Spleen (tissue), 11 donors: ENCODE results near the gene NETO1. TPM values are rescaled to one million over a fixed set of nuclear protein-coding genes. Genes with fewer than 3 reads are reported as not detected.

Experiments
- DNase-seq: peaks from one replicate; pipeline ENCODE4 v3.0.0-alpha.2; 2020
- H3K27ac ChIP-seq, 8 donors: fragments of 200-600 bp; sonication (generic) in 7 of 8; 1 replicate in 4 of 8; 2 replicates in 4 of 8; pipeline versions ENCODE4 v1.5.0 to v1.8.0; 2016 to 2021; ENCODE audit warnings: inconsistent platforms in 4 of 8, mild to moderate bottlenecking in 4 of 8, moderate library complexity in 1 of 8
- H3K27me3 ChIP-seq, 7 donors: fragments of 200-600 bp; sonication (generic) in 6 of 7; replicated peaks in 1 of 7; 1 replicate in 4 of 7; 2 replicates in 3 of 7; pipeline versions ENCODE4 v1.5.0 to v1.8.0; 2016 to 2021; ENCODE audit warnings: inconsistent platforms in 3 of 7, mild to moderate bottlenecking in 1 of 7
- H3K36me3 ChIP-seq, 6 donors: fragments of 200-600 bp; sonication (generic) in 5 of 6; 1 replicate in 4 of 6; 2 replicates in 2 of 6; pipeline versions ENCODE4 v1.5.0 to v1.8.0; 2016 to 2021; ENCODE audit warnings: inconsistent platforms in 2 of 6
- H3K4me1 ChIP-seq, 6 donors: fragments of 200-600 bp; sonication (generic) in 5 of 6; 1 replicate in 3 of 6; 2 replicates in 3 of 6; pipeline versions ENCODE4 v1.5.0 to v1.8.0; 2016 to 2021; ENCODE audit warnings: inconsistent platforms in 3 of 6
- H3K4me3 ChIP-seq, 8 donors: fragments of 200-600 bp; sonication (generic) in 7 of 8; 1 replicate in 4 of 8; 2 replicates in 4 of 8; pipeline versions ENCODE4 v1.5.0 to v1.8.0; 2016 to 2021; ENCODE audit warnings: inconsistent platforms in 4 of 8, mild to moderate bottlenecking in 4 of 8, moderate library complexity in 2 of 8
- H3K9me3 ChIP-seq, 8 donors: fragments of 200-600 bp; sonication (generic) in 7 of 8; 1 replicate in 4 of 8; 2 replicates in 4 of 8; pipeline versions ENCODE4 v1.5.0 to v1.8.0; 2016 to 2021; ENCODE audit warnings: inconsistent platforms in 4 of 8
- CTCF ChIP-seq, 11 experiments: fragments of 200-600 bp in 7 of 11; fragments of 450-650 bp in 4 of 11; sonication (generic) in 4 of 11; IDR thresholded peaks in 8 of 11; conservative IDR thresholded peaks in 3 of 11; 1 replicate in 7 of 11; 2 replicates in 4 of 11; pipeline versions ENCODE4 v1.4.0 to v1.8.0; 2016 to 2021; ENCODE audit warnings: antibody characterized with exemption in 11 of 11, inconsistent platforms in 4 of 11, mild to moderate bottlenecking in 1 of 11
- POLR2A ChIP-seq, 3 donors: fragments of 450-650 bp; IDR thresholded peaks; one replicate each; pipeline ENCODE4 v1.5.1; 2017; ENCODE audit warnings: antibody characterized with exemption in 3 of 3, mild to moderate bottlenecking in 1 of 3
- POLR2AphosphoS5 ChIP-seq, 3 donors: sonication (generic); formaldehyde crosslinking; IDR thresholded peaks; one replicate each; pipeline ENCODE4 v1.5.1; 2017; ENCODE audit warnings: antibody characterized with exemption in 3 of 3
- WGBS, 5 donors: extraction: QIAGEN DNeasy Blood & Tissue Kit in 3 of 5; methylation state at CpG; one replicate each; pipeline versions ENCODE4 v1.1.5 to v1.1.7; 2013 to 2018; 5-methylcytosine and 5-hydroxymethylcytosine counted together
- intact Hi-C: fragments of 100-400 bp; cut with DNase I; formaldehyde crosslinking; loops from one replicate; pipeline ENCODE4 v1.15.0; 2023; ENCODE audit warnings: low total_unique reads
- polyA plus RNA-seq, 3 donors: library from polyadenylated mRNA; stranded (reverse); fragments of 200-250 nt; gene quantifications; one replicate each; pipeline ENCODE4 v1.2.1, GENCODE V29; 2013
- total RNA-seq, 7 donors: library from RNA; depleted of rRNA in 3 of 7; stranded (reverse); fragments of >200 nt in 3 of 7; fragmentation: NEBNext Ultra II Directional in 4 of 7; extraction: Animal tissue kit (Norgen Biotek cat#: 25700) in 4 of 7; gene quantifications; one replicate each; pipeline versions ENCODE4 v1.1.0 to v1.2.1, GENCODE V29; 2016 to 2021
- donor health status: healthy with polysubstance abuse.
- donor health status: DM: no; HTN: no; CAD: no; lungs with moderate emphysema.
- donor health status: DM: no; HTN: no; CAD: no.
- donor health status: Bipolar disorder and iron deficiency.
- donor health status: healthy.
- donor health status: DM: no; HTN: no; CAD: no.
- donor health status: DM: yes; HTN: yes; CAD: no.

The NETO1 gene
- total and polyA plus RNA-seq, 10 donors, result 6.2 to 17.1 (median 11.8) TPM

DNA sequence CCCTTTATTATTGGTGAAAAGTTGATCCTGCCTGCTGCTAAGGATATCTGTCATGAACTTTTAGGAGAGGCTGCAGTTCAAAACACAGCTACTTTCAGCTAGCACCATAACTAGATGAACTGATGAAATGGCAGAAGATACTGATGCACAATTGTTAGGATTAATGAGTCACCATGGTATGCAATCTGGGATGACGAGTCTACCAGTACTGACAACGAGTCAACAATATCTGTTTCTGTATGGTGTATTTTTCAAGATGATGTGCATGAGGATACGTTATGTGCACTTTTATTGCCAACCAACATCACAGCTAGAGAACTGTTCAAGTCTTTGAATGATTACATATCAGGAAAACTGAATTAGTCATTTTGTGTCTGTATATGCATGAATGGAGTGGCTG lies 68.7 kb downstream of the NETO1 start:
- Histone ChIP-seq H3K4me1 (no peaks in the 10 kb centered on the region), H3K27ac (no peak overlapping the region), H3K9me3 (no peaks in the 10 kb centered on the region), H3K27me3 (no peaks in the 10 kb centered on the region), H3K36me3 (peaks cover 0 to under 1% (median 0%) of the 10 kb centered on the region in 6 donors), H3K4me3 (no peak overlapping the region)
- intact Hi-C loops, result no loop called here
- 73 to 88% (median 79%) methylated on average over 3 of the region's 3 CpGs for WGBS, 5 donors
- DNase-seq, result no peak
- TF ChIP-seq POLR2AphosphoS5 (IDR thresholded peaks at IDR 0.05), result no peak
- TF ChIP-seq CTCF (IDR thresholded peaks at IDR 0.05 in 8 of 11, conservative IDR thresholded peaks at IDR 0.05 in 3 of 11), result no peak
- TF ChIP-seq POLR2A (IDR thresholded peaks at IDR 0.05), result no peak

GRCh38 chr18:72783530-72783929 lies 84.3 kb downstream of the NETO1 start:
- WGBS, 5 donors, result 78 to 87% (median 85%) methylated on average over 9 of the region's 9 CpGs
- no peak overlapping the region for H3K4me3 ChIP-seq
- intact Hi-C loops, result no loop called here

GRCh38 chr18:72774914-72775313 lies 92.9 kb downstream of the NETO1 start:
- no peaks in the 10 kb centered on the region for H3K36me3 ChIP-seq
- H3K4me1 ChIP-seq, result no peaks in the 10 kb centered on the region
- no peaks in the 10 kb centered on the region for H3K9me3 ChIP-seq
- TF ChIP-seq CTCF (IDR thresholded peaks at IDR 0.05 in 8 of 11, conservative IDR thresholded peaks at IDR 0.05 in 3 of 11) (no peak), POLR2AphosphoS5 (IDR thresholded peaks at IDR 0.05) (no peak), POLR2A (IDR thresholded peaks at IDR 0.05) (no peak)
- H3K27me3 ChIP-seq, result no peaks in the 10 kb centered on the region
- no peak for DNase-seq
- H3K4me3 ChIP-seq, result no peak overlapping the region
- H3K27ac ChIP-seq, result no peak overlapping the region
- intact Hi-C loops, result no loop called here
- 70 to 83% (median 73%) methylated on average over 2 of the region's 2 CpGs for WGBS, 5 donors

More at GRCh38 chr18:72783530-72783929, 84.3 kb downstream of the NETO1 start:
- H3K27ac ChIP-seq, result no peak overlapping the region
- no peak for TF ChIP-seq POLR2AphosphoS5 (IDR thresholded peaks at IDR 0.05)
- TF ChIP-seq POLR2A (IDR thresholded peaks at IDR 0.05), result no peak
- TF ChIP-seq CTCF (IDR thresholded peaks at IDR 0.05 in 8 of 11, conservative IDR thresholded peaks at IDR 0.05 in 3 of 11), result no peak
- H3K36me3 ChIP-seq, result no peaks in the 10 kb centered on the region
- DNase-seq, result no peak
- H3K27me3 ChIP-seq, result no peaks in the 10 kb centered on the region
- H3K9me3 ChIP-seq, result no peaks in the 10 kb centered on the region
- H3K4me1 ChIP-seq, result no peaks in the 10 kb centered on the region

DNA sequence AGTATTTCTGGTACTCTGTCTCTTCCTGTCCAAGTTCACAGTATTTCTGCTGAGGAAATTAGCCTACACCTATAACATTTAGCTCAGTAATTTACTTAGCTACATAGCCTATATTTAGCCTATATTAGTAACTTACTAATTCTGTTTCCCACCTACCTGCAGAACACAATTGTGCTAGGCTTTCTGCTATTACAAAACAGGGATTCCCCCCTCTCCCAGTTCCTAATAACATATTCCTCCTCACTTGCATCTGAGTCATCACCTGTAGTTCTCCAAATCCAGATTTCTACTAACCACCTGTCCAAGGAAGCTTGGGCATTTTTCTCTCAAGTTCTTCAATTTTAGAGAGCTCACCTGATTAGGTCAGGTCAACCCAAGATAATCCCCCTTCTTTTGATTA lies 94.9 kb downstream of the NETO1 start:
- Histone ChIP-seq H3K4me3 (no peak overlapping the region), H3K4me1 (no peaks in the 10 kb centered on the region), H3K27ac (no peak overlapping the region), H3K27me3 (no peaks in the 10 kb centered on the region), H3K36me3 (no peaks in the 10 kb centered on the region), H3K9me3 (no peaks in the 10 kb centered on the region)
- TF ChIP-seq POLR2AphosphoS5 (IDR thresholded peaks at IDR 0.05), result no peak
- TF ChIP-seq POLR2A (IDR thresholded peaks at IDR 0.05), result no peak
- TF ChIP-seq CTCF (IDR thresholded peaks at IDR 0.05 in 8 of 11, conservative IDR thresholded peaks at IDR 0.05 in 3 of 11), result no peak
- intact Hi-C loops, result no loop called here
- no peak for DNase-seq
